ENCODE data around the gene TEAD3.

DNA sequence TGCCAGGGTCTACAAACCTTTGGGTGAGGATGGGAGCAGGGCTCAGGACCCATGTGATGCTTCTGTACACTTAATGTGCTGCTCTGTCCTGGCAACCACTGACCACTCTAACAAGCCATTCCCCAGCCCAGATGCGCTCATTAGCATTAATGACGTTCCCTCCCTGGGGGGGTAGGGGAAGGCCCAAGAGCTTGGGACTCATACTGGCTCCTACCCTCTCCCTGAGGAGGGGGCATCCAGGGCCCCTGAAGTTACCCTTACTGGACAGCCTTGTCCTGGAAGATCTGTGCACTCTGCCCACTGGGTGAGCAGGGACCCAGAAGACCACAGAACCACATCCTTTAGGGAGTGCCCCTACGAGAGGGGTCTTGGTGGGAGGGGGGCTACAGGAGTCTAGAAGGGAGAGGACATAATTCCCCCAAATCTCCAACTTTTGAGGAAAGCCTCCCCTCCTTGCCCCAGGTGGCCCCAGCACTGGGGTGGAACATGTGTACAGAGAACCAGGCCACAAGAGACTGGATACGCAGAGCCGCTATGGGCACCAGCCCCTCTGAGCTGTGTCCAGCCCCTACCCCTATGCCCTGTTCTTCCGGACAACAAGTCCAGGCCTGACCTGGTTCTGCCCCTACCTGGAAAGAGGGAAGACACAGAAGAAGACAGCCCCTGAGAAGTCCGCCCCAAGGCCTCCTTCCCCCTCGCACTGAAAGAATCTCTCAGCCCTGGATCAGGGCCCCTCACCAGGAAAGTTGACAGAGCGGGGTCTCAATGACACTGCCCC is 1.4 kb downstream of the TEAD3 start:
- TF ChIP-seq, protein P1, sequence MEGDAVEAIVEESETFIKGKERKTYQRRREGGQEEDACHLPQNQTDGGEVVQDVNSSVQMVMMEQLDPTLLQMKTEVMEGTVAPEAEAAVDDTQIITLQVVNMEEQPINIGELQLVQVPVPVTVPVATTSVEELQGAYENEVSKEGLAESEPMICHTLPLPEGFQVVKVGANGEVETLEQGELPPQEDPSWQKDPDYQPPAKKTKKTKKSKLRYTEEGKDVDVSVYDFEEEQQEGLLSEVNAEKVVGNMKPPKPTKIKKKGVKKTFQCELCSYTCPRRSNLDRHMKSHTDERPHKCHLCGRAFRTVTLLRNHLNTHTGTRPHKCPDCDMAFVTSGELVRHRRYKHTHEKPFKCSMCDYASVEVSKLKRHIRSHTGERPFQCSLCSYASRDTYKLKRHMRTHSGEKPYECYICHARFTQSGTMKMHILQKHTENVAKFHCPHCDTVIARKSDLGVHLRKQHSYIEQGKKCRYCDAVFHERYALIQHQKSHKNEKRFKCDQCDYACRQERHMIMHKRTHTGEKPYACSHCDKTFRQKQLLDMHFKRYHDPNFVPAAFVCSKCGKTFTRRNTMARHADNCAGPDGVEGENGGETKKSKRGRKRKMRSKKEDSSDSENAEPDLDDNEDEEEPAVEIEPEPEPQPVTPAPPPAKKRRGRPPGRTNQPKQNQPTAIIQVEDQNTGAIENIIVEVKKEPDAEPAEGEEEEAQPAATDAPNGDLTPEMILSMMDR (conservative IDR thresholded peaks at IDR 0.05; ENCODE audit: low read depth in 2 of 2): no peak
- TF ChIP-seq POLR2AphosphoS5 (IDR thresholded peaks at IDR 0.05; ENCODE audit: low read depth) (no peak), NANOG (IDR thresholded peaks at IDR 0.05; ENCODE audit: borderline replicate concordance) (no peak), EZH2 (IDR thresholded peaks at IDR 0.05; ENCODE audit: low read depth, unreplicated experiment) (no peak), EZH2phosphoT487 (IDR thresholded peaks at IDR 0.05; ENCODE audit: unreplicated experiment) (no peak), JUNB (IDR thresholded peaks at IDR 0.05; ENCODE audit: unreplicated experiment) (no peak), ZNF114 (CRISPR knock-in tag; IDR thresholded peaks at IDR 0.05) (no peak), CREB1 (CRISPR knock-in tag; IDR thresholded peaks at IDR 0.05; ENCODE audit: low read depth) (no peak), ZNF331 (CRISPR knock-in tag; IDR thresholded peaks at IDR 0.05; ENCODE audit: low read depth) (no peak), STAT1 (IDR thresholded peaks at IDR 0.05; ENCODE audit: unreplicated experiment) (no peak)
- TF ChIP-seq, protein P2, sequence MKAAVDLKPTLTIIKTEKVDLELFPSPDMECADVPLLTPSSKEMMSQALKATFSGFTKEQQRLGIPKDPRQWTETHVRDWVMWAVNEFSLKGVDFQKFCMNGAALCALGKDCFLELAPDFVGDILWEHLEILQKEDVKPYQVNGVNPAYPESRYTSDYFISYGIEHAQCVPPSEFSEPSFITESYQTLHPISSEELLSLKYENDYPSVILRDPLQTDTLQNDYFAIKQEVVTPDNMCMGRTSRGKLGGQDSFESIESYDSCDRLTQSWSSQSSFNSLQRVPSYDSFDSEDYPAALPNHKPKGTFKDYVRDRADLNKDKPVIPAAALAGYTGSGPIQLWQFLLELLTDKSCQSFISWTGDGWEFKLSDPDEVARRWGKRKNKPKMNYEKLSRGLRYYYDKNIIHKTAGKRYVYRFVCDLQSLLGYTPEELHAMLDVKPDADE (IDR thresholded peaks at IDR 0.05): no peak
- TF ChIP-seq, protein P3, sequence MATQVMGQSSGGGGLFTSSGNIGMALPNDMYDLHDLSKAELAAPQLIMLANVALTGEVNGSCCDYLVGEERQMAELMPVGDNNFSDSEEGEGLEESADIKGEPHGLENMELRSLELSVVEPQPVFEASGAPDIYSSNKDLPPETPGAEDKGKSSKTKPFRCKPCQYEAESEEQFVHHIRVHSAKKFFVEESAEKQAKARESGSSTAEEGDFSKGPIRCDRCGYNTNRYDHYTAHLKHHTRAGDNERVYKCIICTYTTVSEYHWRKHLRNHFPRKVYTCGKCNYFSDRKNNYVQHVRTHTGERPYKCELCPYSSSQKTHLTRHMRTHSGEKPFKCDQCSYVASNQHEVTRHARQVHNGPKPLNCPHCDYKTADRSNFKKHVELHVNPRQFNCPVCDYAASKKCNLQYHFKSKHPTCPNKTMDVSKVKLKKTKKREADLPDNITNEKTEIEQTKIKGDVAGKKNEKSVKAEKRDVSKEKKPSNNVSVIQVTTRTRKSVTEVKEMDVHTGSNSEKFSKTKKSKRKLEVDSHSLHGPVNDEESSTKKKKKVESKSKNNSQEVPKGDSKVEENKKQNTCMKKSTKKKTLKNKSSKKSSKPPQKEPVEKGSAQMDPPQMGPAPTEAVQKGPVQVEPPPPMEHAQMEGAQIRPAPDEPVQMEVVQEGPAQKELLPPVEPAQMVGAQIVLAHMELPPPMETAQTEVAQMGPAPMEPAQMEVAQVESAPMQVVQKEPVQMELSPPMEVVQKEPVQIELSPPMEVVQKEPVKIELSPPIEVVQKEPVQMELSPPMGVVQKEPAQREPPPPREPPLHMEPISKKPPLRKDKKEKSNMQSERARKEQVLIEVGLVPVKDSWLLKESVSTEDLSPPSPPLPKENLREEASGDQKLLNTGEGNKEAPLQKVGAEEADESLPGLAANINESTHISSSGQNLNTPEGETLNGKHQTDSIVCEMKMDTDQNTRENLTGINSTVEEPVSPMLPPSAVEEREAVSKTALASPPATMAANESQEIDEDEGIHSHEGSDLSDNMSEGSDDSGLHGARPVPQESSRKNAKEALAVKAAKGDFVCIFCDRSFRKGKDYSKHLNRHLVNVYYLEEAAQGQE (IDR thresholded peaks at IDR 0.05; ENCODE audit: unreplicated experiment): no peak
- TF ChIP-seq, protein P4, sequence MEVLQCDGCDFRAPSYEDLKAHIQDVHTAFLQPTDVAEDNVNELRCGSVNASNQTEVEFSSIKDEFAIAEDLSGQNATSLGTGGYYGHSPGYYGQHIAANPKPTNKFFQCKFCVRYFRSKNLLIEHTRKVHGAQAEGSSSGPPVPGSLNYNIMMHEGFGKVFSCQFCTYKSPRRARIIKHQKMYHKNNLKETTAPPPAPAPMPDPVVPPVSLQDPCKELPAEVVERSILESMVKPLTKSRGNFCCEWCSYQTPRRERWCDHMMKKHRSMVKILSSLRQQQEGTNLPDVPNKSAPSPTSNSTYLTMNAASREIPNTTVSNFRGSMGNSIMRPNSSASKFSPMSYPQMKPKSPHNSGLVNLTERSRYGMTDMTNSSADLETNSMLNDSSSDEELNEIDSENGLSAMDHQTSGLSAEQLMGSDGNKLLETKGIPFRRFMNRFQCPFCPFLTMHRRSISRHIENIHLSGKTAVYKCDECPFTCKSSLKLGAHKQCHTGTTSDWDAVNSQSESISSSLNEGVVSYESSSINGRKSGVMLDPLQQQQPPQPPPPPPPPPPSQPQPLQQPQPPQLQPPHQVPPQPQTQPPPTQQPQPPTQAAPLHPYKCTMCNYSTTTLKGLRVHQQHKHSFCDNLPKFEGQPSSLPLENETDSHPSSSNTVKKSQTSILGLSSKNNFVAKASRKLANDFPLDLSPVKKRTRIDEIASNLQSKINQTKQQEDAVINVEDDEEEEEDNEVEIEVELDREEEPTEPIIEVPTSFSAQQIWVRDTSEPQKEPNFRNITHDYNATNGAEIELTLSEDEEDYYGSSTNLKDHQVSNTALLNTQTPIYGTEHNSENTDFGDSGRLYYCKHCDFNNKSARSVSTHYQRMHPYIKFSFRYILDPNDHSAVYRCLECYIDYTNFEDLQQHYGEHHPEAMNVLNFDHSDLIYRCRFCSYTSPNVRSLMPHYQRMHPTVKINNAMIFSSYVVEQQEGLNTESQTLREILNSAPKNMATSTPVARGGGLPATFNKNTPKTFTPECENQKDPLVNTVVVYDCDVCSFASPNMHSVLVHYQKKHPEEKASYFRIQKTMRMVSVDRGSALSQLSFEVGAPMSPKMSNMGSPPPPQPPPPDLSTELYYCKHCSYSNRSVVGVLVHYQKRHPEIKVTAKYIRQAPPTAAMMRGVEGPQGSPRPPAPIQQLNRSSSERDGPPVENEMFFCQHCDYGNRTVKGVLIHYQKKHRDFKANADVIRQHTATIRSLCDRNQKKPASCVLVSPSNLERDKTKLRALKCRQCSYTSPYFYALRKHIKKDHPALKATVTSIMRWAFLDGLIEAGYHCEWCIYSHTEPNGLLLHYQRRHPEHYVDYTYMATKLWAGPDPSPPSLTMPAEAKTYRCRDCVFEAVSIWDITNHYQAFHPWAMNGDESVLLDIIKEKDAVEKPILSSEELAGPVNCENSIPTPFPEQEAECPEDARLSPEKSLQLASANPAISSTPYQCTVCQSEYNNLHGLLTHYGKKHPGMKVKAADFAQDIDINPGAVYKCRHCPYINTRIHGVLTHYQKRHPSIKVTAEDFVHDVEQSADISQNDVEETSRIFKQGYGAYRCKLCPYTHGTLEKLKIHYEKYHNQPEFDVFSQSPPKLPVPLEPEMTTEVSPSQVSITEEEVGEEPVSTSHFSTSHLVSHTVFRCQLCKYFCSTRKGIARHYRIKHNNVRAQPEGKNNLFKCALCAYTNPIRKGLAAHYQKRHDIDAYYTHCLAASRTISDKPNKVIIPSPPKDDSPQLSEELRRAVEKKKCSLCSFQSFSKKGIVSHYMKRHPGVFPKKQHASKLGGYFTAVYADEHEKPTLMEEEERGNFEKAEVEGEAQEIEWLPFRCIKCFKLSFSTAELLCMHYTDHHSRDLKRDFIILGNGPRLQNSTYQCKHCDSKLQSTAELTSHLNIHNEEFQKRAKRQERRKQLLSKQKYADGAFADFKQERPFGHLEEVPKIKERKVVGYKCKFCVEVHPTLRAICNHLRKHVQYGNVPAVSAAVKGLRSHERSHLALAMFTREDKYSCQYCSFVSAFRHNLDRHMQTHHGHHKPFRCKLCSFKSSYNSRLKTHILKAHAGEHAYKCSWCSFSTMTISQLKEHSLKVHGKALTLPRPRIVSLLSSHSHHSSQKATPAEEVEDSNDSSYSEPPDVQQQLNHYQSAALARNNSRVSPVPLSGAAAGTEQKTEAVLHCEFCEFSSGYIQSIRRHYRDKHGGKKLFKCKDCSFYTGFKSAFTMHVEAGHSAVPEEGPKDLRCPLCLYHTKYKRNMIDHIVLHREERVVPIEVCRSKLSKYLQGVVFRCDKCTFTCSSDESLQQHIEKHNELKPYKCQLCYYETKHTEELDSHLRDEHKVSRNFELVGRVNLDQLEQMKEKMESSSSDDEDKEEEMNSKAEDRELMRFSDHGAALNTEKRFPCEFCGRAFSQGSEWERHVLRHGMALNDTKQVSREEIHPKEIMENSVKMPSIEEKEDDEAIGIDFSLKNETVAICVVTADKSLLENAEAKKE (CRISPR knock-in tag; IDR thresholded peaks at IDR 0.05): no peak

All from GM23338 (cell line).